Activated CD4-positive, alpha-beta T cell treated with anti-CD3 and anti-CD28 coated beads, Interleukin-2, amount 50 U/mL, for 48 hours (primary cell): Measurements from ENCODE around the gene GTPBP1.

ENCODE experiments used
- DNase-seq, 2 experiments: peaks; one replicate each; pipeline ENCODE4 v3.0.0-alpha.2; 2020

Gene GTPBP1

GRCh38 chr22:38742176-38742942 is 36.6 kb downstream of the GTPBP1 start:
- DNase-seq: no peak

- DNase-seq: no peak
These were observed 39.2 kb downstream of the GTPBP1 start for GRCh38 chr22:38744981-38745380.

GRCh38 chr22:38745676-38746460 is 40.1 kb downstream of the GTPBP1 start:
- no peak for DNase-seq

- no peak for DNase-seq
These were observed 42.9 kb downstream of the GTPBP1 start for GRCh38 chr22:38748487-38749136.

GRCh38 chr22:38750104-38750503 is 44.4 kb downstream of the GTPBP1 start:
- no peak for DNase-seq

GRCh38 chr22:38750638-38751037 is 44.9 kb downstream of the GTPBP1 start:
- DNase-seq: no peak

- DNase-seq: no peak
These were observed 45.3 kb downstream of the GTPBP1 start for GRCh38 chr22:38751066-38751421.

- peak; percentile 72 to 79 for DNase-seq
These were observed 45.9 kb downstream of the GTPBP1 start for GRCh38 chr22:38751422-38752346.

- peak in 1 of 2 experiments; percentile 59 for DNase-seq
These were observed 48.4 kb downstream of the GTPBP1 start for GRCh38 chr22:38753948-38754750.

GRCh38 chr22:38754751-38755154 is 49.0 kb downstream of the GTPBP1 start:
- DNase-seq: peak; percentile 57 to 67

GRCh38 chr22:38755155-38755910 is 49.6 kb downstream of the GTPBP1 start:
- DNase-seq: peak; percentile 64 to 69

GRCh38 chr22:38755911-38756532 is 50.3 kb downstream of the GTPBP1 start, which contains the start of gene SUN2:
SUN2 (minus strand) TSS chr22:38755998; CDS start chr22:38752628, 3,370 bp downstream.
- DNase-seq: peak; percentile 94 to 95

- DNase-seq: peak; percentile 43 to 57
These were observed 51.1 kb downstream of the GTPBP1 start for GRCh38 chr22:38756711-38757463.

GRCh38 chr22:38757464-38757757 is 51.7 kb downstream of the GTPBP1 start:
- no peak for DNase-seq

GRCh38 chr22:38758276-38758945 is 52.7 kb downstream of the GTPBP1 start:
- peak; percentile 76 to 79 for DNase-seq

GRCh38 chr22:38759005-38759404 is 53.3 kb downstream of the GTPBP1 start:
- DNase-seq: no peak

GRCh38 chr22:38760477-38761201 is 54.9 kb downstream of the GTPBP1 start:
- no peak for DNase-seq
